PC-3 (cell line): ENCODE data around the gene RGS2.

ENCODE experiments used
- EZH2phosphoT487 ChIP-seq: fragments of 300-600 bp; sonication (generic); IDR thresholded peaks from 2 replicates; pipeline ENCODE4 v1.6.1; 2018; ENCODE audit warnings: mild to moderate bottlenecking, antibody characterized with exemption, low read length, borderline replicate concordance
- TF ChIP-seq, protein P1 (sequence below): fragments of 300-600 bp; sonication (generic); conservative IDR thresholded peaks from 2 replicates; pipeline ENCODE4 v1.5.1; 2017; ENCODE audit warnings: antibody characterized with exemption, low read depth, mild to moderate bottlenecking, low read length

DNA sequence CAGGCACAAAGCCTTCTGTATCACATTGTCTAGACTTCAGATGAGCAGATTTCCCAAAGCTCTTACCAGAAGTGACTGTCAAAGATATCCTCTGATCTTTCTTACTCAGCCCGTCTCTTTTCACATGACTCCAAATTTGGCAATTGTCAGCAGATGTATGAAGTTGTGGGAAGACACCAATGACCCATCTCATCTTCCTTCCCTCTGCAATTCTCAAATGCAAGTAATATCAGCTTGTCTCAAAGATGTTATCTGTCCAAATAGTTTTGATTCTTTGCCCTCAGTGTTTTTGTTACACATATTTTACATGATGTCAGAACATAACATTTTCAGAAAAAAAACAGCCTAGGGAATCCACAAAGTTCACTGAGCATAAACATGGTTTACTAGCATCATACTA is 45.1 kb upstream of the RGS2 start:
- TF ChIP-seq, protein P1, sequence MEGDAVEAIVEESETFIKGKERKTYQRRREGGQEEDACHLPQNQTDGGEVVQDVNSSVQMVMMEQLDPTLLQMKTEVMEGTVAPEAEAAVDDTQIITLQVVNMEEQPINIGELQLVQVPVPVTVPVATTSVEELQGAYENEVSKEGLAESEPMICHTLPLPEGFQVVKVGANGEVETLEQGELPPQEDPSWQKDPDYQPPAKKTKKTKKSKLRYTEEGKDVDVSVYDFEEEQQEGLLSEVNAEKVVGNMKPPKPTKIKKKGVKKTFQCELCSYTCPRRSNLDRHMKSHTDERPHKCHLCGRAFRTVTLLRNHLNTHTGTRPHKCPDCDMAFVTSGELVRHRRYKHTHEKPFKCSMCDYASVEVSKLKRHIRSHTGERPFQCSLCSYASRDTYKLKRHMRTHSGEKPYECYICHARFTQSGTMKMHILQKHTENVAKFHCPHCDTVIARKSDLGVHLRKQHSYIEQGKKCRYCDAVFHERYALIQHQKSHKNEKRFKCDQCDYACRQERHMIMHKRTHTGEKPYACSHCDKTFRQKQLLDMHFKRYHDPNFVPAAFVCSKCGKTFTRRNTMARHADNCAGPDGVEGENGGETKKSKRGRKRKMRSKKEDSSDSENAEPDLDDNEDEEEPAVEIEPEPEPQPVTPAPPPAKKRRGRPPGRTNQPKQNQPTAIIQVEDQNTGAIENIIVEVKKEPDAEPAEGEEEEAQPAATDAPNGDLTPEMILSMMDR, result no peak
- no peak for TF ChIP-seq EZH2phosphoT487
